Panc1 (cell line): ENCODE measurements around the gene SNUPN.

Experiments used
- POLR2AphosphoS5 ChIP-seq: IDR thresholded peaks from 2 replicates; pipeline ENCODE4 v1.6.1; 2012; ENCODE audit warnings: mild to moderate bottlenecking, low read depth, low read length, moderate library complexity
- SIN3A ChIP-seq: IDR thresholded peaks from 2 replicates; pipeline ENCODE4 v1.6.1; 2012; ENCODE audit warnings: low read depth, mild to moderate bottlenecking, low read length, moderate library complexity, borderline replicate concordance; ENCODE audit not compliant: insufficient read depth
- TCF7L2 ChIP-seq: IDR thresholded peaks from 2 replicates; pipeline ENCODE4 v1.6.1; 2011; ENCODE audit warnings: mild to moderate bottlenecking, low read depth, low read length, inconsistent platforms
- TF ChIP-seq, protein P1 (sequence below): fragments of 450-650 bp; IDR thresholded peaks from 2 replicates; pipeline ENCODE4 v1.5.1; 2017; ENCODE audit warnings: mild to moderate bottlenecking
- TF ChIP-seq, protein P2 (sequence below), 2 experiments: IDR thresholded peaks; 2 replicates each; pipeline ENCODE4 v1.6.1; 2011 to 2012; ENCODE audit warnings: low read depth in 2 of 2, control low read depth in 1 of 2, low read length in 1 of 2, mild to moderate bottlenecking in 1 of 2, moderate library complexity in 1 of 2; ENCODE audit not compliant: insufficient read depth in 1 of 2

DNA sequence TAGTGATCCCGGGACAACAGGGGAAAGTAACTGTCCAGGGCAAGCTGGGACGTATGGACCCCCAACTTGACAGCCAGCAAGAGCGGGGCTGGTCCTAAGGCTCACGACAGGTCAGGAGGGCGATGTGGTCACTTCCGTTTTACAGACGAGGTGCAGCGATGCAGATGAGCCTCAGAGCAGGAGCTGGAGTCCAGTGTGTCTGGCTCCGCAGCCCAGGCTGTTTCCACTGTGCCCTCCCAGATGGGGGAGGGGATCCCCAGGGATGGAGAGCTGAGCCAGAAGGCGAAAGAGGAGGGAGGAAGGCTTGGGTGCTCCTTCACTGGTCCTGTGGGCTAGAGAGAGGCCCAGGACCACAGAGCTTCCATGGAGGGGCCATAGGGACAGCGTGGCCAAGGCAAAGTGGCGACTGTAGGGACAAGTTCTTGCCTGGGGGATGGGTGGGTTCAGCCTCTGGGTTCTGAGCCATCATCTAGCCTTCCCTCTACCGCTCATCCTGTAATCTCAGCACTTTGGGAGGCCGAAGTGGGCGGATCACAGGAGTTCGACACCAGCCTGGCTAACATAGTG lies 27.9 kb upstream of the SNUPN start:
- TF ChIP-seq, protein P1, sequence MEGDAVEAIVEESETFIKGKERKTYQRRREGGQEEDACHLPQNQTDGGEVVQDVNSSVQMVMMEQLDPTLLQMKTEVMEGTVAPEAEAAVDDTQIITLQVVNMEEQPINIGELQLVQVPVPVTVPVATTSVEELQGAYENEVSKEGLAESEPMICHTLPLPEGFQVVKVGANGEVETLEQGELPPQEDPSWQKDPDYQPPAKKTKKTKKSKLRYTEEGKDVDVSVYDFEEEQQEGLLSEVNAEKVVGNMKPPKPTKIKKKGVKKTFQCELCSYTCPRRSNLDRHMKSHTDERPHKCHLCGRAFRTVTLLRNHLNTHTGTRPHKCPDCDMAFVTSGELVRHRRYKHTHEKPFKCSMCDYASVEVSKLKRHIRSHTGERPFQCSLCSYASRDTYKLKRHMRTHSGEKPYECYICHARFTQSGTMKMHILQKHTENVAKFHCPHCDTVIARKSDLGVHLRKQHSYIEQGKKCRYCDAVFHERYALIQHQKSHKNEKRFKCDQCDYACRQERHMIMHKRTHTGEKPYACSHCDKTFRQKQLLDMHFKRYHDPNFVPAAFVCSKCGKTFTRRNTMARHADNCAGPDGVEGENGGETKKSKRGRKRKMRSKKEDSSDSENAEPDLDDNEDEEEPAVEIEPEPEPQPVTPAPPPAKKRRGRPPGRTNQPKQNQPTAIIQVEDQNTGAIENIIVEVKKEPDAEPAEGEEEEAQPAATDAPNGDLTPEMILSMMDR, result no peak
- no peak for TF ChIP-seq TCF7L2
- no peak for TF ChIP-seq POLR2AphosphoS5
- TF ChIP-seq, protein P2, sequence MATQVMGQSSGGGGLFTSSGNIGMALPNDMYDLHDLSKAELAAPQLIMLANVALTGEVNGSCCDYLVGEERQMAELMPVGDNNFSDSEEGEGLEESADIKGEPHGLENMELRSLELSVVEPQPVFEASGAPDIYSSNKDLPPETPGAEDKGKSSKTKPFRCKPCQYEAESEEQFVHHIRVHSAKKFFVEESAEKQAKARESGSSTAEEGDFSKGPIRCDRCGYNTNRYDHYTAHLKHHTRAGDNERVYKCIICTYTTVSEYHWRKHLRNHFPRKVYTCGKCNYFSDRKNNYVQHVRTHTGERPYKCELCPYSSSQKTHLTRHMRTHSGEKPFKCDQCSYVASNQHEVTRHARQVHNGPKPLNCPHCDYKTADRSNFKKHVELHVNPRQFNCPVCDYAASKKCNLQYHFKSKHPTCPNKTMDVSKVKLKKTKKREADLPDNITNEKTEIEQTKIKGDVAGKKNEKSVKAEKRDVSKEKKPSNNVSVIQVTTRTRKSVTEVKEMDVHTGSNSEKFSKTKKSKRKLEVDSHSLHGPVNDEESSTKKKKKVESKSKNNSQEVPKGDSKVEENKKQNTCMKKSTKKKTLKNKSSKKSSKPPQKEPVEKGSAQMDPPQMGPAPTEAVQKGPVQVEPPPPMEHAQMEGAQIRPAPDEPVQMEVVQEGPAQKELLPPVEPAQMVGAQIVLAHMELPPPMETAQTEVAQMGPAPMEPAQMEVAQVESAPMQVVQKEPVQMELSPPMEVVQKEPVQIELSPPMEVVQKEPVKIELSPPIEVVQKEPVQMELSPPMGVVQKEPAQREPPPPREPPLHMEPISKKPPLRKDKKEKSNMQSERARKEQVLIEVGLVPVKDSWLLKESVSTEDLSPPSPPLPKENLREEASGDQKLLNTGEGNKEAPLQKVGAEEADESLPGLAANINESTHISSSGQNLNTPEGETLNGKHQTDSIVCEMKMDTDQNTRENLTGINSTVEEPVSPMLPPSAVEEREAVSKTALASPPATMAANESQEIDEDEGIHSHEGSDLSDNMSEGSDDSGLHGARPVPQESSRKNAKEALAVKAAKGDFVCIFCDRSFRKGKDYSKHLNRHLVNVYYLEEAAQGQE (IDR thresholded peaks at IDR 0.05; ENCODE audit: insufficient read depth in 1 of 2, low read depth in 2 of 2, low read length in 1 of 2), result no peak
- TF ChIP-seq SIN3A, result no peak
